Astrocyte (in vitro differentiated cells and primary cell): ENCODE results near the gene DOK7. TPM values are rescaled to one million over a fixed set of nuclear protein-coding genes. Genes with fewer than 3 reads are reported as not detected.

Experiments
- DNase-seq: peaks from one replicate; pipeline ENCODE4 v3.0.0-alpha.2; 2010; ENCODE audit warnings: low read depth
- FAIRE-seq: peaks from 2 replicates; lab custom pipeline; 2011; peaks lifted over from hg19 to GRCh38; lab: Jason Lieb, UNC
- H2AFZ ChIP-seq: 2 replicates; pipeline ENCODE4 v1.6.0; 2012; ENCODE audit warnings: low read depth, low read length, inconsistent platforms
- H3K27ac ChIP-seq: 2 replicates; pipeline ENCODE4 v1.5.1; 2011; ENCODE audit warnings: low read depth, low read length, inconsistent platforms
- H3K27me3 ChIP-seq: 2 replicates; pipeline ENCODE4 v1.6.0; 2011; ENCODE audit warnings: low read length, inconsistent platforms; ENCODE audit not compliant: insufficient read depth
- H3K36me3 ChIP-seq: 2 replicates; pipeline ENCODE4 v1.5.1; 2011; ENCODE audit warnings: low read length, inconsistent platforms; ENCODE audit not compliant: insufficient read depth
- H3K4me1 ChIP-seq: 2 replicates; pipeline ENCODE4 v1.5.1; 2011; ENCODE audit warnings: low read length, inconsistent platforms; ENCODE audit not compliant: insufficient read depth
- H3K4me2 ChIP-seq: 2 replicates; pipeline ENCODE4 v1.6.0; 2012; ENCODE audit warnings: low read length, inconsistent platforms
- H3K4me3 ChIP-seq: 2 replicates; pipeline ENCODE4 v1.5.1; 2011; ENCODE audit warnings: low read depth, mild to moderate bottlenecking, low read length, inconsistent platforms; ENCODE audit not compliant: insufficient read depth
- H3K79me2 ChIP-seq: 2 replicates; pipeline ENCODE4 v1.6.0; 2012; ENCODE audit warnings: mild to moderate bottlenecking, low read length, inconsistent platforms; ENCODE audit not compliant: insufficient read depth
- H3K9ac ChIP-seq: 2 replicates; pipeline ENCODE4 v1.6.0; 2012; ENCODE audit warnings: mild to moderate bottlenecking, low read length, inconsistent platforms
- H3K9me3 ChIP-seq: 2 replicates; pipeline ENCODE4 v1.5.1; 2012; ENCODE audit warnings: low read depth, mild to moderate bottlenecking, low read length, inconsistent platforms; ENCODE audit not compliant: insufficient read depth
- H4K20me1 ChIP-seq: 2 replicates; pipeline ENCODE4 v1.6.0; 2012; ENCODE audit warnings: low read length, inconsistent platforms; ENCODE audit not compliant: insufficient read depth
- H3K27ac Mint-ChIP-seq: one replicate; pipeline ENCODE4 v1.8.0; 2021; ENCODE audit warnings: mild to moderate bottlenecking, mixed read lengths; ENCODE audit not compliant: unreplicated experiment
- H3K27me3 Mint-ChIP-seq: one replicate; pipeline ENCODE4 v1.8.0; 2021; ENCODE audit warnings: low read depth, mixed read lengths; ENCODE audit not compliant: unreplicated experiment
- H3K36me3 Mint-ChIP-seq: one replicate; pipeline ENCODE4 v1.8.0; 2021; ENCODE audit warnings: low read depth, mixed read lengths; ENCODE audit not compliant: unreplicated experiment
- H3K4me1 Mint-ChIP-seq: one replicate; pipeline ENCODE4 v1.8.0; 2021; ENCODE audit warnings: low read depth, mixed read lengths; ENCODE audit not compliant: unreplicated experiment
- H3K4me3 Mint-ChIP-seq: one replicate; pipeline ENCODE4 v1.8.0; 2021; ENCODE audit warnings: mild to moderate bottlenecking, moderate library complexity, mixed read lengths; ENCODE audit not compliant: unreplicated experiment
- H3K9me3 Mint-ChIP-seq: one replicate; pipeline ENCODE4 v1.8.0; 2021; ENCODE audit warnings: mild to moderate bottlenecking, mixed read lengths; ENCODE audit not compliant: unreplicated experiment
- EZH2 ChIP-seq: IDR thresholded peaks from 2 replicates; pipeline ENCODE4 v1.6.1; 2012; ENCODE audit warnings: mild to moderate bottlenecking, low read length, inconsistent platforms; ENCODE audit not compliant: insufficient read depth
- total RNA-seq: library from RNA; stranded (reverse); gene quantifications from 2 replicates; pipeline ENCODE4 v1.2.1, GENCODE V29; 2021
- TF ChIP-seq, protein P1 (sequence below): IDR thresholded peaks from 2 replicates; pipeline ENCODE4 v1.5.1; 2011; ENCODE audit warnings: low read depth, mild to moderate bottlenecking, inconsistent platforms, low read length, moderate library complexity; ENCODE audit not compliant: insufficient read depth

The DOK7 gene
- total RNA-seq, 1 donor from 2014 or later: not detected

DNA sequence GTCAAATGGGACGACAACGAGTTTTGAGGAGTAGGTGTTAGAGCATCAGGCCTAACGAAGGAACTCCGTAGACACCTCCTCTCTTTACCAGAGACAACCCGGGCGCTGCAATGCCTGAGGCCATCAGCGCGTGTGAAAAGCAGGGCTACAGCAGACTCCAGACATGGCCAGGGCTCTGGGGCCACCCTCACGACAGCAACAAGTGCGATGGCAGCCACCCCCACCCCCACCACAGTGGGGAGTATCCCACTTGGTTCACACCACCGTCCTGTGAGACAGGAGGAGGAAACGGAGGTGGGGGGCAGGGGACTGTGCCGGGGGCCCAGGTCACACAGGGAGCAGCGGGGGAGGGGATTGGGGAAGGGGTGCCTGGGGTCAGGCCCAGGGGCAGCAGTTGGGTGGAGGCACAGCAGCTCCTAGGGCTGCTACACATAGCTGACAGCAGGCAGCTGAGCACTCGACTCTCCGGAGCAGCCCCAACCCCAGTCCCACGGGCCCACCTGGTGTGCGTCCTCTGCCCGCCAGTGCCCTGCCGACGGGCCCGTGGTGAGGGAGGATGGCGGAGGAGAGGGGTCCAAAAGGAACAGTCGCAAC lies 60.6 kb downstream of the DOK7 start:
- Mint-ChIP-seq H3K27me3 (no peaks in the 10 kb centered on the region), H3K9me3 (no peaks in the 10 kb centered on the region)

DNA sequence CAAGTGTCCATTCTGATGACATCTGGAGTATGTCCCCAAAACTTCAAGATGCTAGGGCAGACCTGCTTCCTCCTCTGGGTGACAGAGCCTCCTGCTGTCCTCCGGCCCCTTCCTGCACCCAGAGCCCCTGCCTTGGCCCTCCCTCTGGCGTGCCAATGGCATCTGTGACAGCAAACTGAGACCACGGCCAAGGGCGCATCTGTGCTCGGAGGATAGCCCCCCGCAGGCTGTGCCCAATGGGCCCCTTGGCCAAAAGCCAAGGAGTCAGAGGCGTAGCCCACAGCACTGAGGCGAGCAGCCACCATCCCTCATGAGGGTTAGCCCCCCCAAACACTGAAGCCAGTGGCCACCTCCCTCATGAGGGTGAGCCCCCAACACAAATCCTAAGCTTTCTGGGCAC lies 61.2 kb downstream of the DOK7 start:
- H4K20me1 ChIP-seq: peaks cover 65% of the 10 kb centered on the region
- H3K36me3 ChIP-seq: no peaks in the 10 kb centered on the region
- H3K27me3 ChIP-seq: no peaks in the 10 kb centered on the region
- Mint-ChIP-seq H3K9me3 (no peaks in the 10 kb centered on the region), H3K4me3 (no peak overlapping the region), H3K27me3 (no peaks in the 10 kb centered on the region), H3K27ac (no peak overlapping the region), H3K4me1 (peaks cover 3% of the 10 kb centered on the region), H3K36me3 (peaks cover 15% of the 10 kb centered on the region)
- FAIRE-seq (no peak), DNase-seq (no peak)
- H3K9ac ChIP-seq: no peak overlapping the region
- no peak for TF ChIP-seq EZH2
- TF ChIP-seq, protein P1, sequence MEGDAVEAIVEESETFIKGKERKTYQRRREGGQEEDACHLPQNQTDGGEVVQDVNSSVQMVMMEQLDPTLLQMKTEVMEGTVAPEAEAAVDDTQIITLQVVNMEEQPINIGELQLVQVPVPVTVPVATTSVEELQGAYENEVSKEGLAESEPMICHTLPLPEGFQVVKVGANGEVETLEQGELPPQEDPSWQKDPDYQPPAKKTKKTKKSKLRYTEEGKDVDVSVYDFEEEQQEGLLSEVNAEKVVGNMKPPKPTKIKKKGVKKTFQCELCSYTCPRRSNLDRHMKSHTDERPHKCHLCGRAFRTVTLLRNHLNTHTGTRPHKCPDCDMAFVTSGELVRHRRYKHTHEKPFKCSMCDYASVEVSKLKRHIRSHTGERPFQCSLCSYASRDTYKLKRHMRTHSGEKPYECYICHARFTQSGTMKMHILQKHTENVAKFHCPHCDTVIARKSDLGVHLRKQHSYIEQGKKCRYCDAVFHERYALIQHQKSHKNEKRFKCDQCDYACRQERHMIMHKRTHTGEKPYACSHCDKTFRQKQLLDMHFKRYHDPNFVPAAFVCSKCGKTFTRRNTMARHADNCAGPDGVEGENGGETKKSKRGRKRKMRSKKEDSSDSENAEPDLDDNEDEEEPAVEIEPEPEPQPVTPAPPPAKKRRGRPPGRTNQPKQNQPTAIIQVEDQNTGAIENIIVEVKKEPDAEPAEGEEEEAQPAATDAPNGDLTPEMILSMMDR: no peak
- H3K4me2 ChIP-seq: no peak overlapping the region
- H3K27ac ChIP-seq: no peak overlapping the region
- no peaks in the 10 kb centered on the region for H3K9me3 ChIP-seq
- no peak overlapping the region for H3K4me3 ChIP-seq
- peaks cover 31% of the 10 kb centered on the region for H3K79me2 ChIP-seq
- H2AFZ ChIP-seq: no peak overlapping the region
- no peaks in the 10 kb centered on the region for H3K4me1 ChIP-seq

More for the DNA sequence above, 60.6 kb downstream of the DOK7 start:
- no peak overlapping the region for H3K4me3 ChIP-seq
- H4K20me1 ChIP-seq: peaks cover 61% of the 10 kb centered on the region
- no peaks in the 10 kb centered on the region for H3K9me3 ChIP-seq
- H3K36me3 ChIP-seq: no peaks in the 10 kb centered on the region
- DNase-seq (no peak), FAIRE-seq (no peak)
- TF ChIP-seq, protein P1: no peak
- no peak for TF ChIP-seq EZH2
- peaks cover 16% of the 10 kb centered on the region for H3K36me3 Mint-ChIP-seq
- peaks cover 3% of the 10 kb centered on the region for H3K4me1 Mint-ChIP-seq
- no peak overlapping the region for H3K4me3 Mint-ChIP-seq
- no peaks in the 10 kb centered on the region for H3K4me1 ChIP-seq
- H2AFZ ChIP-seq: no peak overlapping the region
- H3K27ac ChIP-seq: no peak overlapping the region
- no peaks in the 10 kb centered on the region for H3K27me3 ChIP-seq
- no peak overlapping the region for H3K9ac ChIP-seq
- H3K79me2 ChIP-seq: peaks cover 27% of the 10 kb centered on the region
- no peak overlapping the region for H3K27ac Mint-ChIP-seq
- H3K4me2 ChIP-seq: no peak overlapping the region

DNA sequence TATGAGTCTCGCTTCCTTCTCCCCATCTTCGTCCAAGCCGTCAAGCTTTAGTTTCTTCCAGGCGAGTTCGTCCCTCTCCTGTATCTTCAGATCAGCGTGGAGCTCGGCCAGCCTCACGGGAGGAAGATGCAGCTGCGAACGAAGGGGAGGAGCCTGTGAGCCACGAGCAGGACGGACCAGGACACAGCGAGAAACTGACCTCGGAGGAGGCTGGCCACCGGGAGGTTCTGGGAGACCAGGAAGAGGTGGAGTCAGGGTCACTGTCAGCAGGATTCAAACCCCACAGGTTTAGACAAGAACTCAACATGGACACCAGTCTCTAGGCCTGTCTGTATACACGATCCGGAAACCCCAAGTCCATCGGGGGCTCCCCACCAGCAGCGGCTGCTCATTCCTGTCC lies 61.8 kb downstream of the DOK7 start:
- H3K9ac ChIP-seq: no peak overlapping the region
- H3K4me1 Mint-ChIP-seq: peaks cover 3% of the 10 kb centered on the region
- peak overlapping the region; percentile 15 for H3K4me3 Mint-ChIP-seq
- no peak for FAIRE-seq
- H3K27me3 ChIP-seq: no peaks in the 10 kb centered on the region
- peaks cover 68% of the 10 kb centered on the region for H4K20me1 ChIP-seq
- no peaks in the 10 kb centered on the region for H3K4me1 ChIP-seq
- H3K9me3 ChIP-seq: no peaks in the 10 kb centered on the region
- H3K79me2 ChIP-seq: peaks cover 37% of the 10 kb centered on the region
- H3K4me3 ChIP-seq: no peak overlapping the region
- H2AFZ ChIP-seq: no peak overlapping the region
- no peaks in the 10 kb centered on the region for H3K27me3 Mint-ChIP-seq
- no peaks in the 10 kb centered on the region for H3K9me3 Mint-ChIP-seq
- H3K4me2 ChIP-seq: no peak overlapping the region
- no peak for DNase-seq
- no peaks in the 10 kb centered on the region for H3K36me3 ChIP-seq
- H3K36me3 Mint-ChIP-seq: peaks cover 11% of the 10 kb centered on the region
- H3K27ac ChIP-seq: no peak overlapping the region
- H3K27ac Mint-ChIP-seq: no peak overlapping the region
- TF ChIP-seq EZH2: no peak
- TF ChIP-seq, protein P1: no peak
